ENCODE measurements around the gene YIF1B.

The YIF1B gene

GRCh38 chr19:38319421-38320258 lies 3.9 kb upstream of the YIF1B start, which contains the start of gene KCNK6:
Gene KCNK6 (plus strand): TSS chr19:38319845. CDS start chr19:38319951, 106 bp downstream.
- Histone ChIP-seq H3K9ac (no peak within 1 kb of the TSS), H3K4me1 (no peaks in the 10 kb centered on the region), H2AFZ (peak within 1 kb of the TSS; percentile 85), H3K9me3 (ENCODE audit: control insufficient read depth, low read length) (no peaks in the 10 kb centered on the region), H3K36me3 (ENCODE audit: control insufficient read depth, insufficient read depth, low read length) (no peaks in the 10 kb centered on the region), H3K4me2 (ENCODE audit: low read length) (peak within 1 kb of the TSS; percentile 90), H3K27ac (no peak within 1 kb of the TSS), H3K4me3 (ENCODE audit: low read depth, low read length) (peak within 1 kb of the TSS; percentile 63), H3K79me2 (no peaks in the 10 kb centered on the region), H3K27me3 (ENCODE audit: control insufficient read depth, insufficient read depth, low read length) (no peaks in the 10 kb centered on the region)
- TF ChIP-seq, protein P1, sequence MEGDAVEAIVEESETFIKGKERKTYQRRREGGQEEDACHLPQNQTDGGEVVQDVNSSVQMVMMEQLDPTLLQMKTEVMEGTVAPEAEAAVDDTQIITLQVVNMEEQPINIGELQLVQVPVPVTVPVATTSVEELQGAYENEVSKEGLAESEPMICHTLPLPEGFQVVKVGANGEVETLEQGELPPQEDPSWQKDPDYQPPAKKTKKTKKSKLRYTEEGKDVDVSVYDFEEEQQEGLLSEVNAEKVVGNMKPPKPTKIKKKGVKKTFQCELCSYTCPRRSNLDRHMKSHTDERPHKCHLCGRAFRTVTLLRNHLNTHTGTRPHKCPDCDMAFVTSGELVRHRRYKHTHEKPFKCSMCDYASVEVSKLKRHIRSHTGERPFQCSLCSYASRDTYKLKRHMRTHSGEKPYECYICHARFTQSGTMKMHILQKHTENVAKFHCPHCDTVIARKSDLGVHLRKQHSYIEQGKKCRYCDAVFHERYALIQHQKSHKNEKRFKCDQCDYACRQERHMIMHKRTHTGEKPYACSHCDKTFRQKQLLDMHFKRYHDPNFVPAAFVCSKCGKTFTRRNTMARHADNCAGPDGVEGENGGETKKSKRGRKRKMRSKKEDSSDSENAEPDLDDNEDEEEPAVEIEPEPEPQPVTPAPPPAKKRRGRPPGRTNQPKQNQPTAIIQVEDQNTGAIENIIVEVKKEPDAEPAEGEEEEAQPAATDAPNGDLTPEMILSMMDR (IDR thresholded peaks at IDR 0.05): no peak

- Histone ChIP-seq H3K36me3 (ENCODE audit: control insufficient read depth, insufficient read depth, low read length) (no peaks in the 10 kb centered on the region), H3K27ac (no peak overlapping the region), H2AFZ (no peak overlapping the region), H3K9me3 (ENCODE audit: control insufficient read depth, low read length) (no peaks in the 10 kb centered on the region), H3K27me3 (ENCODE audit: control insufficient read depth, insufficient read depth, low read length) (no peaks in the 10 kb centered on the region), H3K79me2 (no peaks in the 10 kb centered on the region), H3K9ac (no peak overlapping the region), H3K4me2 (ENCODE audit: low read length) (no peak overlapping the region), H3K4me3 (ENCODE audit: low read depth, low read length) (no peak overlapping the region), H3K4me1 (no peaks in the 10 kb centered on the region)
- TF ChIP-seq, protein P1 (IDR thresholded peaks at IDR 0.05): no peak
Measured at GRCh38 chr19:38318660-38319059, 2.9 kb upstream of the YIF1B start.

DNA sequence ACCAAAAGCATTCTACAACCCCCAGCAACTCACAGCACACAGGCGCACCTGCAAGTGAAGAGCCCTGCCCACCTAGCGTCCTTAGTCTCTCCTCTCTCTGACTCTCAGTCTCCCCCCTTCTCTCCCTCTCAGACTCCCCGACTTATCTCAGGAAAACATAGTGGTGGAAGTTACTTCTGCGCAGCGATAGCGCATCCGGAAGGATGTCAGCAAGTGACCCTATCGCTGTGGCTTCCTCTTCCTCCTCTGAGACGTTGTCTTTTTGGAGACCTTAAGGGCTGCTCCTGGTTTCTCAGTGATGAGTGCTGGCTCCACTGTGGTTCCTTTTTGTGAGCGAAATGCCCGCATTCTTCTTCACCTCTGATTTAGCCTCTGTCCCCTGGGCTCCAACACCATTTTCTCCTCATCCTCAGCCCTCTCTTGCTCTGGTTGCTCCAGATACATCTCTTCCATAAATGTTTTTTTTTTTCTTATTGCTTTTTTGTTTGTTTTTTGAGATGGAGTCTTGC lies 1.4 kb upstream of the YIF1B start:
- no peaks in the 10 kb centered on the region for H3K4me1 ChIP-seq
- H3K9ac ChIP-seq: no peak overlapping the region
- peak overlapping the region; percentile 58 for H3K4me3 ChIP-seq (ENCODE audit: low read depth, low read length)
- H3K79me2 ChIP-seq: no peaks in the 10 kb centered on the region
- H3K4me2 ChIP-seq (ENCODE audit: low read length): no peak overlapping the region
- no peaks in the 10 kb centered on the region for H3K27me3 ChIP-seq (ENCODE audit: control insufficient read depth, insufficient read depth, low read length)
- H3K36me3 ChIP-seq (ENCODE audit: control insufficient read depth, insufficient read depth, low read length): no peaks in the 10 kb centered on the region
- H3K9me3 ChIP-seq (ENCODE audit: control insufficient read depth, low read length): no peaks in the 10 kb centered on the region
- TF ChIP-seq, protein P1 (IDR thresholded peaks at IDR 0.05): no peak
- H2AFZ ChIP-seq: peak overlapping the region; percentile 23
- no peak overlapping the region for H3K27ac ChIP-seq

GRCh38 chr19:38316477-38317067 lies 825 bp upstream of the YIF1B start:
- H3K4me1 ChIP-seq: no peaks in the 10 kb centered on the region
- H2AFZ ChIP-seq: peak overlapping the region; percentile 98
- no peaks in the 10 kb centered on the region for H3K27me3 ChIP-seq (ENCODE audit: control insufficient read depth, insufficient read depth, low read length)
- H3K79me2 ChIP-seq: no peaks in the 10 kb centered on the region
- no peaks in the 10 kb centered on the region for H3K9me3 ChIP-seq (ENCODE audit: control insufficient read depth, low read length)
- H3K9ac ChIP-seq: no peak overlapping the region
- peak overlapping the region; percentile 58 for H3K4me3 ChIP-seq (ENCODE audit: low read depth, low read length)
- H3K36me3 ChIP-seq (ENCODE audit: control insufficient read depth, insufficient read depth, low read length): no peaks in the 10 kb centered on the region
- peak overlapping the region; percentile 79 for H3K27ac ChIP-seq
- TF ChIP-seq, protein P1 (IDR thresholded peaks at IDR 0.05): no peak
- peak overlapping the region; percentile 72 for H3K4me2 ChIP-seq (ENCODE audit: low read length)

Measured in parathyroid adenoma (tissue), 2 donors.